Fibroblast of villous mesenchyme (primary cell): Measurements from ENCODE around the gene REN. TPM values are rescaled to one million over a fixed set of nuclear protein-coding genes. Genes with fewer than 3 reads are reported as not detected.

Source experiments
- DNase-seq: peaks from one replicate; pipeline ENCODE4 v3.0.0-alpha.2; 2010; ENCODE audit warnings: low read depth
- H3K4me3 ChIP-seq: 2 replicates; pipeline ENCODE4 v1.5.1; 2011; ENCODE audit warnings: low read depth, mild to moderate bottlenecking, low read length
- total RNA-seq: library from RNA; depleted of rRNA; stranded (reverse); fragments of >200 nt; gene quantifications from 2 replicates; pipeline ENCODE4 v1.2.3, GENCODE V29; 2012
- TF ChIP-seq, protein P1 (sequence below): IDR thresholded peaks from 2 replicates; pipeline ENCODE4 v1.5.1; 2012; ENCODE audit warnings: low read depth, mild to moderate bottlenecking, low read length; ENCODE audit not compliant: insufficient read depth

REN gene
- total RNA-seq, 1 donor, result 4.3 TPM

DNA sequence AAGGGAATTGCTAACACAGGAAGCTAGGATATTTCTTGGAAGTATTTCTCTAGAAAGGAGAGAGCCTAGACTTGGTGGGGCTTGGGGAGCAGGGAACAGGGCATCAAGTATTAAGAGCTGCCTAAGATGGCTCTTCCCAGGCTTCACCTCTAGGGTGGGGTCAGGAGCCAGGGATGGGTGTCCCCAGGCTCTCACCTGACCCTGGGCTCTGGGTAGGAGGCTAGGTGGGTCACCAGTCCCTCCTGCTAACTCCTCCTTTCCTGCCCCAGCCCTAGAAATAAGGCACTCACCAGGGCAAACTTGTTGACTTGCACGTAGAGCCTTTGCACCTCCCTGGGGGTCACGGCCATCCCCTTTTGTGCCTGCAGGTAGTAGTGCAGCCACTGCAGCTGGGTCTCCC lies 29.3 kb downstream of the REN start:
- H3K4me3 ChIP-seq, result no peak overlapping the region
- DNase-seq, result no peak
- TF ChIP-seq, protein P1, sequence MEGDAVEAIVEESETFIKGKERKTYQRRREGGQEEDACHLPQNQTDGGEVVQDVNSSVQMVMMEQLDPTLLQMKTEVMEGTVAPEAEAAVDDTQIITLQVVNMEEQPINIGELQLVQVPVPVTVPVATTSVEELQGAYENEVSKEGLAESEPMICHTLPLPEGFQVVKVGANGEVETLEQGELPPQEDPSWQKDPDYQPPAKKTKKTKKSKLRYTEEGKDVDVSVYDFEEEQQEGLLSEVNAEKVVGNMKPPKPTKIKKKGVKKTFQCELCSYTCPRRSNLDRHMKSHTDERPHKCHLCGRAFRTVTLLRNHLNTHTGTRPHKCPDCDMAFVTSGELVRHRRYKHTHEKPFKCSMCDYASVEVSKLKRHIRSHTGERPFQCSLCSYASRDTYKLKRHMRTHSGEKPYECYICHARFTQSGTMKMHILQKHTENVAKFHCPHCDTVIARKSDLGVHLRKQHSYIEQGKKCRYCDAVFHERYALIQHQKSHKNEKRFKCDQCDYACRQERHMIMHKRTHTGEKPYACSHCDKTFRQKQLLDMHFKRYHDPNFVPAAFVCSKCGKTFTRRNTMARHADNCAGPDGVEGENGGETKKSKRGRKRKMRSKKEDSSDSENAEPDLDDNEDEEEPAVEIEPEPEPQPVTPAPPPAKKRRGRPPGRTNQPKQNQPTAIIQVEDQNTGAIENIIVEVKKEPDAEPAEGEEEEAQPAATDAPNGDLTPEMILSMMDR, result no peak

DNA sequence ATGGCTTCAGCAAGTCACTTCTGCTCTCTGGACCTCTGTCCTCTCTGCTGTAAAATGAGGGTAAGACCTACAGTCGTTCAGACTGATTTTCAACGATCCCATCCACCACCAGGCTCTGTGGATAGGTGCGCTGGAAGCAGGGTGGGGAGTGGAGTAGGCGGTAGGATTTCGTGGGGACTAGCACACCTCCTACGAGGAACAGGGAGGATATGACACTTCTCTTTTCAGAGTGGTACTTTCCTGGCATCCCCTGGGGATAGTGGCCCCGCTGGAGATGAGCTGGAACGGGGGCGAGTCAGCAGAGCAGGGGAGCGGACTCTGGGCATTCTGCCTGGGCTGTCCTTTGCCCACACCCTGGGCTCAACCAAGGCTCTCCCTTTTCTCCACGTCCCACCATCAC lies 32.0 kb downstream of the REN start:
- H3K4me3 ChIP-seq, result no peak overlapping the region
- TF ChIP-seq, protein P1, result no peak
- no peak for DNase-seq

DNA sequence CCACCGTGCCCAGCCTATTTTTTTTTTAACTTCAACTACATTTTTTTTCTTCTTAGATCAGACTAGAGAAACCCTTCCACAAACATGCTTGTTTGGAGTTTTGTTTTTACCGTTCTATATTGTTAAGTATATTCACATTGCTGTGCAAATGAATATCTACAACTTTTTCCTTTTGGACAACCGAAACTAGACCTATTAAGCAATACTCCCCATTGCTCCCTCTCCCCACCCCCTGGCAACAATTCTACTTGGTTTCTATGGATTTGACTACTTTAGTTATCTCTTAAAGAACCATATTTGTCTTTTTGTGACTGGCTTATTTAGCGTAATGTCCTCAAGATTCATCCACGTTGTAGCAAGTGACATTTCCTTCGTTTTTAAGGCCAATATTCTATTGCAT lies 33.4 kb downstream of the REN start:
- no peak for DNase-seq
- TF ChIP-seq, protein P1, result no peak
- H3K4me3 ChIP-seq, result no peak overlapping the region

DNA sequence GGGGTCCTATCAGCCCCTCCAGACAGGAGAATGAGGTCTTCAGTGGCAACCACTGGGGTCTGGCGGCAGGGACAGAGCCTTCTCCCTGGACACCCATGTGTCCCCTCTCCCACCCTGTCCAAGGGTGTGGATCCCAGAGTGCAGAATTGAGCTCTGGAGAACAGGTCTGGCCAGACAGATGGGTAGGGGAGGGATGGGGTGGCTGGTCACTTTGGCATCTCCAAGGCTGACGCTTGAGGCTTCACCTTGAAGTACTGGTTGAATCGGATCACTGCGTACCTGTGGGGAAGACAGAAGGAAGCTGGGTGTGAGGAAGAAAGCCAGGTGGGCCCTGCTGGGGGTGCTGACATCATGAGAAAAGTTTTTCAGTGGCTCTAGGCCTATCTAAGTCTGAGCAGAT lies 34.2 kb downstream of the REN start:
- DNase-seq, result no peak
- no peak overlapping the region for H3K4me3 ChIP-seq
- TF ChIP-seq, protein P1, result no peak

DNA sequence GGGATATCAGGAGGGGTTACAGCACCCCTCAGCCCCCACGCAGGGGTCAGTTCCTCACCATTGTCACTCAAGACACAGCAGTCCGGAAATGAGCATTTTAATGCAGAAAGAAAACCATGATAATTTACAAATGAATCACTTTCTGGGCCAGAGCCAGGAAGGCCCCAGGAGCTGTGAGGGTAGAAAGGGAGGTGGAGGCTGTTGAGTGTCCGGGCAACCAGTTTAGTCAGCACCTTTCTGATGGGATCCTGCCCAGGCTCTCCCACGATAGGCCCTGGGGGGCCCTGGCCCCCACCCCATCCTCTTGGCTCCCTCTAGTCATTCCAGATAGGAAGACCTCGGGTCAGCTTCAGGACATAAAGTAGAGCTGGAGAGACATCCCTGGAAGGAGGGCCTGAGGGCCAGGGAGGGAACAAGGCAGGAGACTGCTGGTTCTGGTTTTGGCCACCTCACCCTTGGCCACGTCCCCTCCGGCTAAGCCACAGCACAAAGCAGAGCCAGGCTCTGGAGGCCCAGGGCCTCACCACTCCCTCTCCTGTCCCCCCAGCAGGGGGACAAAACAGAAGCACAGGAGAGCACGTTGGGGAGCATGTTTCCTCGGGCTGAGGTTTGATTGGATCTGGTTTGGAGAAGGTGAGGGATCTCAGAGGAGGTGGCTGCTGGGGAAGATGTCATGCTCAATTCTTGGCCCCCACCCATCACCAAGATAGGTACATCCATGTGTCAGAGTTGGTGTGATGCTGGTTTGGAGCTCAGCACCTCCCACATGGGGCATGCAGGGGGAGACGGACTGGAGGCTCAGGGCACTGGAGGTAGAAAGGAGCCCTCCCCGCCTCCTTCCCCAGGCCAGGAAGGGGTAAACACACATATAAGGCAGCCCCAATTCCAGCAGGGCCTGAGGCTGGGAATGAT lies 34.9 kb downstream of the REN start:
- TF ChIP-seq, protein P1, result peak; percentile 28
- H3K4me3 ChIP-seq, result no peak overlapping the region
- DNase-seq, result peak; percentile 86

DNA sequence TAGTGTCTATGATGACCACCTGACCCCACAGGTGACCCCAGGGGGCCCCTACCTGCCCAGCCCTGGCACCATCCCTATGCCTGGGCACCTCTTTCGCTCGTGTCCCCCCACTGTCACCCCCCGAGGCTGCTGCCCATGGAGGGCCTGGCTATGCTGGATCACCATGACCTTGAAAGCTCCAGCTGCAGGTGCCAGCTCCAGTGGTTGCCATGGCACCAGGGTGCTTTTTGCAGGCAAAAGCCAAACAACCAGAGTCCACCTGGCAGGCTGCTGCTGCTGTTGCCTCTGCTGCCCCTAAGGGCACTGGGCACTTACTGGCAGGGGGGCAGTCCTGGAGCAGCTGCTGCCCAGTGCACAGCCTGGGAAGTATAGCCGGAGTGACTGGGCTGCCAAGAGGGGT lies 36.0 kb downstream of the REN start:
- H3K4me3 ChIP-seq, result no peak overlapping the region
- DNase-seq, result no peak
- TF ChIP-seq, protein P1, result no peak
